DOHH2 (cell line): ENCODE measurements around the gene LGALS3BP.

Experiments used
- H3F3A ChIP-seq: fragments of 200-600 bp; sonication (generic), shearing (Covaris generic); 2 replicates; pipeline ENCODE4 v1.6.0; 2016; ENCODE audit warnings: antibody characterized with exemption, mild to moderate bottlenecking; ENCODE audit not compliant: control insufficient read depth, insufficient read depth
- H3K27ac ChIP-seq: fragments of 200-600 bp; sonication (generic); 2 replicates; pipeline ENCODE4 v1.5.1; 2014; ENCODE audit warnings: low read depth, mild to moderate bottlenecking, low read length, moderate library complexity
- H3K27me3 ChIP-seq: fragments of 200-600 bp; sonication (generic); 2 replicates; pipeline ENCODE4 v1.6.1; 2014; ENCODE audit warnings: mild to moderate bottlenecking, low read length, mixed read lengths; ENCODE audit not compliant: control insufficient read depth
- H3K36me3 ChIP-seq: fragments of 200-600 bp; sonication (generic); 2 replicates; pipeline ENCODE4 v1.6.1; 2014; ENCODE audit warnings: mild to moderate bottlenecking, low read length, moderate library complexity, mixed read lengths; ENCODE audit not compliant: control insufficient read depth
- H3K4me1 ChIP-seq: fragments of 200-600 bp; sonication (generic); 2 replicates; pipeline ENCODE4 v1.6.1; 2014; ENCODE audit warnings: mild to moderate bottlenecking, low read length, mixed read lengths; ENCODE audit not compliant: control insufficient read depth
- H3K4me2 ChIP-seq: fragments of 200-600 bp; sonication (generic); 2 replicates; pipeline ENCODE4 v1.6.0; 2014; ENCODE audit warnings: mild to moderate bottlenecking, low read length, moderate library complexity
- H3K4me3 ChIP-seq: fragments of 200-600 bp; sonication (generic); 2 replicates; pipeline ENCODE4 v1.5.1; 2014; ENCODE audit warnings: mild to moderate bottlenecking, low read length, mixed read lengths
- H3K79me2 ChIP-seq: fragments of 200-600 bp; sonication (generic); 2 replicates; pipeline ENCODE4 v1.6.1; 2014; ENCODE audit warnings: mild to moderate bottlenecking, low read length, mixed read lengths; ENCODE audit not compliant: control insufficient read depth
- H3K9me2 ChIP-seq: fragments of 200-600 bp; sonication (generic); replicated peaks from 2 replicates; pipeline ENCODE4 v1.6.1; 2014; ENCODE audit warnings: mild to moderate bottlenecking, low read length, mixed read lengths; ENCODE audit not compliant: control insufficient read depth
- H3K9me3 ChIP-seq: fragments of 200-600 bp; sonication (generic); 2 replicates; pipeline ENCODE4 v1.6.1; 2014; ENCODE audit warnings: antibody characterized with exemption, low read length, mixed read lengths; ENCODE audit not compliant: control insufficient read depth, insufficient read depth
- H4K20me1 ChIP-seq: fragments of 200-600 bp; sonication (generic); 2 replicates; pipeline ENCODE4 v1.6.0; 2014; ENCODE audit warnings: low read depth, mild to moderate bottlenecking, antibody characterized with exemption, low read length, moderate library complexity; ENCODE audit not compliant: control insufficient read depth, insufficient read depth
- EZH2phosphoT487 ChIP-seq: fragments of 200-600 bp; sonication (generic); IDR thresholded peaks from 2 replicates; pipeline ENCODE4 v1.6.1; 2017; ENCODE audit warnings: borderline replicate concordance, mild to moderate bottlenecking, antibody characterized with exemption, low read length, moderate library complexity, mixed read lengths
- TF ChIP-seq, protein P1 (sequence below): fragments of 200-600 bp; sonication (generic); IDR thresholded peaks from one replicate; pipeline ENCODE4 v1.5.1; 2014; ENCODE audit warnings: antibody characterized with exemption, mild to moderate bottlenecking, low read depth, low read length; ENCODE audit not compliant: poor library complexity, severe bottlenecking

The LGALS3BP gene

DNA sequence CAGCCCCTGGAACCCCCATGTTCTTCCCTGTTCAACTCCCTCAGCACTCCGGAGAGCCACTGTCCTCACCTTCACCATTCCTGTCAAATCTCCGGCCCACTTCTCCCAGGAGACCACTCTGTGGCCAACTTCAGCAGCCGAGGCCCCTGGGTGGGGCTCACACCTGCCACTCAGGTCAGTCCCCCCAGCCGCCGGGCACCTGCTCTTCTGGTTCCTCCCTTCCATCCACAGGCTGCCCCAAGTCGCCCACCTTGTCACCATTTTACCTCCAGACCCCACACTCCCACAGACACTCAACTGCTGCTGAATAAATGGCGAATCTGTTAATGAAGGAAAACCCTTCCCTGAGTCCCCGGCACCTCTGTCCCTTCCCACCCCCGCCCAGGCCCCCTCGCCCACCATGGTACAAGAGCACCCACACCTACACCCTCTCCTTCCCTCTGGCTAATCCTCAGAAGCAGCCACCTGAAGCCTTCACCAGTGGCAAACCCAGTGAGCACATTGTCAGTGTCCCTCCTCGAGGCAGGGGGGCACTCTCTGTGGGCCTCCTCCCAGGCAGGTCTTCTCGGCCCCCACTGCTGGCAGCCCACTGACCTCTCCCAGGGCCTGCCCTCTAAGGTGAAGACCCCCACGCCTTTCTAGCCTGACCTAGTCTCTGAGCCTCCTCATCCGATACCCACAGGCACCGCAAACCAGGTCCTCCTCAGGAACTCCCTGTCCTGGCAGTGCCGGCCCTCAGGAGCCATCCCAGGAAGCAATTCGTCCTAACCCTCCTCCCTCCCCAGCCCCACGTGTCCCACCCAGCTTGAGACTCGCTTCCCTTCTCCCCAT, 21.7 kb upstream of the LGALS3BP start:
- Histone ChIP-seq H4K20me1 (no peaks in the 10 kb centered on the region), H3K27ac (no peak overlapping the region), H3K4me3 (no peak overlapping the region), H3K79me2 (peaks cover 53% of the 10 kb centered on the region), H3K27me3 (no peaks in the 10 kb centered on the region), H3K4me2 (no peak overlapping the region), H3K36me3 (peaks cover 20% of the 10 kb centered on the region), H3K9me3 (no peaks in the 10 kb centered on the region), H3K4me1 (no peaks in the 10 kb centered on the region), H3F3A (no peaks in the 10 kb centered on the region), H3K9me2 (no peaks in the 10 kb centered on the region)
- TF ChIP-seq EZH2phosphoT487 = no peak
- TF ChIP-seq, protein P1, sequence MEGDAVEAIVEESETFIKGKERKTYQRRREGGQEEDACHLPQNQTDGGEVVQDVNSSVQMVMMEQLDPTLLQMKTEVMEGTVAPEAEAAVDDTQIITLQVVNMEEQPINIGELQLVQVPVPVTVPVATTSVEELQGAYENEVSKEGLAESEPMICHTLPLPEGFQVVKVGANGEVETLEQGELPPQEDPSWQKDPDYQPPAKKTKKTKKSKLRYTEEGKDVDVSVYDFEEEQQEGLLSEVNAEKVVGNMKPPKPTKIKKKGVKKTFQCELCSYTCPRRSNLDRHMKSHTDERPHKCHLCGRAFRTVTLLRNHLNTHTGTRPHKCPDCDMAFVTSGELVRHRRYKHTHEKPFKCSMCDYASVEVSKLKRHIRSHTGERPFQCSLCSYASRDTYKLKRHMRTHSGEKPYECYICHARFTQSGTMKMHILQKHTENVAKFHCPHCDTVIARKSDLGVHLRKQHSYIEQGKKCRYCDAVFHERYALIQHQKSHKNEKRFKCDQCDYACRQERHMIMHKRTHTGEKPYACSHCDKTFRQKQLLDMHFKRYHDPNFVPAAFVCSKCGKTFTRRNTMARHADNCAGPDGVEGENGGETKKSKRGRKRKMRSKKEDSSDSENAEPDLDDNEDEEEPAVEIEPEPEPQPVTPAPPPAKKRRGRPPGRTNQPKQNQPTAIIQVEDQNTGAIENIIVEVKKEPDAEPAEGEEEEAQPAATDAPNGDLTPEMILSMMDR = no peak

DNA sequence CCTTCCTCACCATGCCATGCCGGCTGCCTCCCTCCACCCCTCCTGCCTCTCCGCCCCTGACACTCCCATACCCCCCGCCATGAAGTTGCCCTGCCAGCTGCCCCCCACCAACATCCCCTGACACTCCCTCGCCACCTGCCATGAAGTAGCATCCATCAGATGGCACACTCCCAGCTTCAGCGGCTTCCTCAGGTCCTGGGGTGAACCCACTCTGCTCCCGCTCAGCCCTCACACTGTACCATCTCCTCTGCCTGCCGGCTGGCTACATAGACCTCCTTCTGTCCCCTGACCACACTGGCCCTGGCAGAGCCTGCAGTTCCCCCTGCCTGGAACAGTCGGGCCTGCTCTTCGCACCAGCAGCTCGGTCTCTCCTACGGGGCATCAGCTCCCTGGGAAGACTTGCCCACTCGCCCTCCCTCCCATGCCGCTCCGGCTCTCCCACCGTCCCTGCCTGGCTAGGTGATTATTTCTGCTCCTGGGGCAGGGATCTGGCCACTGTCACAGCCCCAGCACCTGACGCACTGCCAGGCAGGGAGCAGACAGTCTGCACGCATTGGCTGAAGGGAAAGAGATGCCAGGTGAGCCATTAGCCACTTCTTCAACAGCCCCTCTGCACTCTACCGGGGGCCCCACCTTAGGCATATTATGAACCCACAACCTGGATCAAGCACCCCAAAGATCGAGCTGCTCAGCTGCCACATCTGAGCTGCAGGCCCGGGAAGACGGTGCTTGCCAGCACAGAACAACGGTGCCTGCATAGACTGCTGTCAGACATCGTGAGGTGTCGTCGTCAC, 20.9 kb upstream of the LGALS3BP start:
- Histone ChIP-seq H3K36me3 (peaks cover 28% of the 10 kb centered on the region), H3K4me3 (no peak overlapping the region), H4K20me1 (no peaks in the 10 kb centered on the region), H3K4me2 (no peak overlapping the region), H3K4me1 (no peaks in the 10 kb centered on the region), H3K27me3 (no peaks in the 10 kb centered on the region), H3F3A (no peaks in the 10 kb centered on the region), H3K79me2 (peaks cover 45% of the 10 kb centered on the region), H3K9me2 (no peaks in the 10 kb centered on the region), H3K9me3 (no peaks in the 10 kb centered on the region), H3K27ac (no peak overlapping the region)
- TF ChIP-seq EZH2phosphoT487 = no peak
- TF ChIP-seq, protein P1 = no peak

DNA sequence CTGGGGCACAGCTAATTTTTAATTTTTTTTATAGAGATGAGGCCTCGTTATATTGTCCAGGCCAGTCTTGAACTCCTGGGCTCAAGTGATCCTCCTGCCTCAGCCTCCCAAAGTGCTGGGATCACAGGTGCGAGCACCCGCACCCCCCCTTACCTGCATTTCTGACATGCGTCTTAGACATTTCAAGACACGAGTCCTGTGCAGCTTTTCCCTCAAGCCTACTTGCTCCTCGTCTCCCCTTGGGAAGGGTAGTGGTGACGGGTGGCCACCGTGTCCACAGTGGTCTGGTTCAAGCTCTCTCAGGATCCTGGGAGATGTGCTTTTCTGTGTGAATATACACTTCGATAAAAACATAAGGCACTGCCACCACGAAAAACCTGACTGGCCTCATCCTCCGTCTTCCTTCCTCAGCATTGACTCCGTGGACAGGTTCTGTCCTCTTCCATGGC, 20.2 kb upstream of the LGALS3BP start:
- H3K9me3 ChIP-seq = no peaks in the 10 kb centered on the region
- H4K20me1 ChIP-seq = no peaks in the 10 kb centered on the region
- H3K9me2 ChIP-seq = no peaks in the 10 kb centered on the region
- no peaks in the 10 kb centered on the region for H3K27me3 ChIP-seq
- H3K27ac ChIP-seq = no peak overlapping the region
- TF ChIP-seq, protein P1 = no peak
- TF ChIP-seq EZH2phosphoT487 = no peak
- peaks cover 28% of the 10 kb centered on the region for H3K36me3 ChIP-seq
- no peaks in the 10 kb centered on the region for H3F3A ChIP-seq
- H3K4me2 ChIP-seq = no peak overlapping the region
- H3K4me3 ChIP-seq = no peak overlapping the region
- no peaks in the 10 kb centered on the region for H3K4me1 ChIP-seq
- H3K79me2 ChIP-seq = peaks cover 38% of the 10 kb centered on the region
